GM12878 (cell line): Measurements from ENCODE around the gene RGL1. TPM values are rescaled to one million over a fixed set of nuclear protein-coding genes. Genes with fewer than 3 reads are reported as not detected.

ENCODE experiments used
- ATAC-seq: fragments of 200-7000 bp; cut with Tn5 transposase; 3 replicates; pipeline ENCODE4 v1.9.1; 2020; ENCODE audit warnings: mild to moderate bottlenecking, moderate library complexity
- BruUV-seq: library from RNA; stranded (reverse); fragments of 400-500 nt; replicated peaks from 2 replicates; lab custom pipeline; 2021; lab: Mats Ljungman, UMichigan
- CTCF ChIA-PET: fragments of 300-600 bp; sonication (Branson Sonifier 250); formaldehyde crosslinking; extraction: SDS; loops from one replicate; lab custom pipeline; 2021; ENCODE audit warnings: inconsistent platforms; lab: Yijun Ruan, JAX
- POLR2A ChIA-PET: fragments of 350-600 bp; formaldehyde crosslinking; extraction: SDS; loops from one replicate; lab custom pipeline; 2021; ENCODE audit warnings: inconsistent platforms; lab: Charles Lee
- RAD21 ChIA-PET: fragments of 300-600 bp; sonication (Branson Sonifier 250); formaldehyde crosslinking; loops from one replicate; lab custom pipeline; 2023; ENCODE audit warnings: antibody characterized with exemption; ENCODE audit not compliant: unreplicated experiment; lab: Charles Lee
- SMC1A ChIA-PET: fragments of 300-600 bp; sonication (Branson Sonifier 250); formaldehyde crosslinking; loops from one replicate; lab custom pipeline; 2023; ENCODE audit not compliant: unreplicated experiment, uncharacterized antibody; lab: Charles Lee
- DNase-seq: peaks from one replicate; pipeline ENCODE4 v3.0.0-alpha.2; 2011; ENCODE audit warnings: low read depth, low spot score
- FAIRE-seq: peaks from 3 replicates; lab custom pipeline; 2011; peaks lifted over from hg19 to GRCh38; lab: Jason Lieb, UNC
- H2AFZ ChIP-seq: 2 replicates; pipeline ENCODE4 v1.6.0; 2011; ENCODE audit warnings: low read depth, low read length, control low read depth; ENCODE audit not compliant: control insufficient read depth
- H3K27ac ChIP-seq: 2 replicates; pipeline ENCODE4 v1.5.1; 2011; ENCODE audit warnings: control low read depth; ENCODE audit not compliant: control insufficient read depth, insufficient read depth
- H3K27me3 ChIP-seq, 2 experiments: replicated peaks in 1 of 2; 2 replicates each; pipeline versions ENCODE4 v1.6.0 to v1.6.1; 2011; ENCODE audit warnings: low read length in 1 of 2; ENCODE audit not compliant: control insufficient read depth in 2 of 2, insufficient read depth in 2 of 2
- H3K36me3 ChIP-seq, 2 experiments: 2 replicates each; pipeline ENCODE4 v1.5.1; 2011; ENCODE audit warnings: low read length in 1 of 2; ENCODE audit not compliant: control insufficient read depth in 2 of 2, insufficient read depth in 2 of 2
- H3K4me1 ChIP-seq: 2 replicates; pipeline ENCODE4 v1.6.1; 2011; ENCODE audit warnings: mild to moderate bottlenecking, low read length, moderate library complexity, mixed read lengths; ENCODE audit not compliant: control insufficient read depth, insufficient read depth
- H3K4me2 ChIP-seq: 2 replicates; pipeline ENCODE4 v1.6.0; 2011; ENCODE audit warnings: control low read depth; ENCODE audit not compliant: control insufficient read depth, insufficient read depth
- H3K4me3 ChIP-seq: fragments of 200-600 bp; sonication (generic); 2 replicates; pipeline ENCODE4 v1.5.1; 2016
- H3K79me2 ChIP-seq: 2 replicates; pipeline ENCODE4 v1.6.0; 2011; ENCODE audit warnings: low read length; ENCODE audit not compliant: control insufficient read depth, insufficient read depth
- H3K9ac ChIP-seq: 2 replicates; pipeline ENCODE4 v1.8.0; 2011; ENCODE audit warnings: low read length, control low read depth, mixed read lengths; ENCODE audit not compliant: control insufficient read depth, insufficient read depth
- H3K9me3 ChIP-seq: replicated peaks from 3 replicates; pipeline ENCODE4 v1.5.1; 2011; ENCODE audit warnings: mild to moderate bottlenecking, low read length; ENCODE audit not compliant: control insufficient read depth, insufficient read depth
- H4K20me1 ChIP-seq: 2 replicates; pipeline ENCODE4 v1.6.0; 2011; ENCODE audit not compliant: control insufficient read depth, insufficient read depth
- ATF7 ChIP-seq: fragments of 450-650 bp; IDR thresholded peaks from 2 replicates; pipeline ENCODE4 v1.6.1; 2016; ENCODE audit warnings: low read depth, mild to moderate bottlenecking
- CHD4 ChIP-seq: fragments of 200-600 bp; sonication (generic); IDR thresholded peaks from 2 replicates; pipeline ENCODE4 v1.6.1; 2016; ENCODE audit warnings: mild to moderate bottlenecking
- FOS ChIP-seq: IDR thresholded peaks from 3 replicates; pipeline ENCODE4 v1.6.1; 2011; ENCODE audit warnings: borderline replicate concordance; ENCODE audit not compliant: insufficient read length; ENCODE audit errors: extremely low read depth
- MTA3 ChIP-seq: IDR thresholded peaks from 2 replicates; pipeline ENCODE4 v1.6.1; 2012; ENCODE audit warnings: low read length, inconsistent platforms, borderline replicate concordance
- NBN ChIP-seq: fragments of 450-650 bp; IDR thresholded peaks from 2 replicates; pipeline ENCODE4 v1.6.1; 2016
- NFXL1 ChIP-seq: fragments of 450-650 bp; IDR thresholded peaks from 2 replicates; pipeline ENCODE4 v1.6.1; 2017; ENCODE audit warnings: antibody characterized with exemption, mild to moderate bottlenecking, borderline replicate concordance
- RB1 ChIP-seq: fragments of 450-650 bp; formaldehyde crosslinking; IDR thresholded peaks from 2 replicates; pipeline ENCODE4 v1.6.1; 2017; ENCODE audit warnings: mild to moderate bottlenecking, borderline replicate concordance
- RBBP5 ChIP-seq: fragments of 200-600 bp; sonication (generic); conservative IDR thresholded peaks from 2 replicates; pipeline ENCODE4 v1.6.1; 2016
- RELA ChIP-seq: fragments of 450-650 bp; IDR thresholded peaks from 2 replicates; pipeline ENCODE4 v1.8.0; 2014; ENCODE audit warnings: borderline replicate concordance; ENCODE audit not compliant: partially characterized antibody
- SMAD5 ChIP-seq: IDR thresholded peaks from 2 replicates; pipeline ENCODE4 v1.6.1; 2016; ENCODE audit warnings: antibody characterized with exemption, low read depth
- SREBF1 ChIP-seq: IDR thresholded peaks from 2 replicates; pipeline ENCODE4 v1.6.1; 2012; ENCODE audit warnings: mild to moderate bottlenecking, low read length
- WGBS: methylation state at CpG from one replicate; pipeline ENCODE4 v1.1.6; 2016; ENCODE audit warnings: low lambda C conversion rate; ENCODE audit not compliant: insufficient replicate concordance, insufficient coverage; ENCODE audit errors: missing lambda C conversion rate; 5-methylcytosine and 5-hydroxymethylcytosine counted together
- in situ Hi-C: fragments of 300-500 bp; cut with MboI; formaldehyde crosslinking; loops from 9 replicates; pipeline ENCODE4 v1.14.3; 2018; ENCODE audit warnings: mixed read lengths
- intact Hi-C: fragments of 100-400 bp; cut with micrococcal nuclease; formaldehyde crosslinking; loops from one replicate; pipeline ENCODE4 v1.14.2; 2022; ENCODE audit not compliant: unreplicated experiment
- polyA plus RNA-seq, 11 experiments: library from polyadenylated mRNA; depleted of rRNA in 4 of 11; unstranded in 6 of 11; stranded (reverse) in 5 of 11; fragments of >200 nt; fragmentation: Nextera tagmentation in 4 of 11; fragmentation: Illumina TruSeq in 1 of 11; extraction: Ambion mirVana in 4 of 11; extraction: Trizol in 1 of 11; gene quantifications; 1 replicate in 1 of 11; 2 replicates in 10 of 11; pipeline versions ENCODE4 v1.2.1 to v1.2.3, GENCODE V29; 2011 to 2016; ENCODE audit warnings: inconsistent platforms in 2 of 11, missing spikeins in 2 of 11, low read depth in 1 of 11
- total RNA-seq, 4 experiments: library from RNA; depleted of rRNA in 3 of 4; stranded (reverse); fragments of >200 nt in 3 of 4; fragmentation: Illumina TruSeq in 1 of 4; extraction: Trizol in 1 of 4; gene quantifications; 2 replicates each; pipeline versions ENCODE4 v1.2.1 to v1.2.3, GENCODE V29; 2013 to 2021
- TF ChIP-seq, protein P1 (sequence below): fragments of 450-650 bp; conservative IDR thresholded peaks from 2 replicates; pipeline ENCODE4 v1.6.1; 2017; ENCODE audit warnings: mild to moderate bottlenecking, moderate library complexity
- TF ChIP-seq, protein P2 (sequence below): fragments of 150-350 bp; IDR thresholded peaks from 2 replicates; pipeline ENCODE4 v1.6.1; 2016; ENCODE audit warnings: low read depth, low read length
- TF ChIP-seq, protein P3 (sequence below): fragments of 450-650 bp; IDR thresholded peaks from 2 replicates; pipeline ENCODE4 v1.6.1; 2017; ENCODE audit warnings: low read depth, mild to moderate bottlenecking, moderate library complexity

The RGL1 gene
- total and polyA plus RNA-seq, 10 of the 15 experiments (the other 5 are each of a cell fraction or from before 2014, with no cell fraction given), result 8.1 to 25.0 (median 19.0) TPM

DNA sequence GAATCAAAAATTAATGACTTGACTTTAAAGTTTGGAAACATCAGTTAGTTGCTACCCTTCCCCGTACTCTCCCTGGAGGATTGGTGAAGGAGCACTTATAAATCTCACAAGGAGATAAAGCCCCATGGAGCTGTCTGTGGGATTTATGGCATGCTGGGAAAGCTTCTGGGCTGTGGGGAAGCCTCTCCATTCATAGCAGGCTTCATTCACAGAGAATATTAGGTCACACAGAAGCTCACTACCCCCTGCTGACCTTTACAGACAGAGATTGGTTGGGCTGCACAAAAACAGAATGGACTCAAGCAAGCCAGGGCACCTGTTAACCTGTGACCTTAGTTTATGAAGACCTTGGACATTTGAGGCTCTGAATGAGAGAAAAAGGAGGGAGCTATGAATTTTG lies 32.1 kb downstream of the RGL1 start:
- H4K20me1 ChIP-seq, result no peaks in the 10 kb centered on the region
- ChIA-PET POLR2A (no interaction called here), RAD21 (interaction anchor here (1.1 kb wide), 1 partner anchor 182 kb away, joined by 3 read pairs; no protein-coding TSS in a partner anchor), CTCF (no interaction called here), SMC1A (interaction anchor here (1.2 to 2.3 kb wide), 4 partner anchors 9 to 31 kb away, joined by 3 to 7 read pairs (median 4); no protein-coding TSS in a partner anchor)
- no peaks in the 10 kb centered on the region; the same call in 2 of the 3 replicates for H3K9me3 ChIP-seq
- BruUV-seq, result no TSS peak
- WGBS, result 95% methylated on average over 1 of the region's 1 CpG
- H3K4me1 ChIP-seq, result peaks cover 29% of the 10 kb centered on the region
- H3K79me2 ChIP-seq, result peaks cover 46% of the 10 kb centered on the region
- H3K27ac ChIP-seq, result no peak overlapping the region
- no peak overlapping the region for H3K9ac ChIP-seq
- no peak overlapping the region for H3K4me3 ChIP-seq
- DNase-seq (no peak), FAIRE-seq (no peak), ATAC-seq (no peak)
- intact Hi-C loops (no loop called here), in situ Hi-C loops (no loop called here)
- H3K27me3 ChIP-seq, result no peaks in the 10 kb centered on the region
- no peak overlapping the region for H3K4me2 ChIP-seq
- peaks cover 2 to 7% of the 10 kb centered on the region in 2 experiments; a peak in 3 of 4 replicates for H3K36me3 ChIP-seq
- TF ChIP-seq, protein P1, sequence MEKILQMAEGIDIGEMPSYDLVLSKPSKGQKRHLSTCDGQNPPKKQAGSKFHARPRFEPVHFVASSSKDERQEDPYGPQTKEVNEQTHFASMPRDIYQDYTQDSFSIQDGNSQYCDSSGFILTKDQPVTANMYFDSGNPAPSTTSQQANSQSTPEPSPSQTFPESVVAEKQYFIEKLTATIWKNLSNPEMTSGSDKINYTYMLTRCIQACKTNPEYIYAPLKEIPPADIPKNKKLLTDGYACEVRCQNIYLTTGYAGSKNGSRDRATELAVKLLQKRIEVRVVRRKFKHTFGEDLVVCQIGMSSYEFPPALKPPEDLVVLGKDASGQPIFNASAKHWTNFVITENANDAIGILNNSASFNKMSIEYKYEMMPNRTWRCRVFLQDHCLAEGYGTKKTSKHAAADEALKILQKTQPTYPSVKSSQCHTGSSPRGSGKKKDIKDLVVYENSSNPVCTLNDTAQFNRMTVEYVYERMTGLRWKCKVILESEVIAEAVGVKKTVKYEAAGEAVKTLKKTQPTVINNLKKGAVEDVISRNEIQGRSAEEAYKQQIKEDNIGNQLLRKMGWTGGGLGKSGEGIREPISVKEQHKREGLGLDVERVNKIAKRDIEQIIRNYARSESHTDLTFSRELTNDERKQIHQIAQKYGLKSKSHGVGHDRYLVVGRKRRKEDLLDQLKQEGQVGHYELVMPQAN, result no peak
- TF ChIP-seq ATF7 (no peak), NFXL1 (no peak), SREBF1 (no peak), RBBP5 (no peak), FOS (no peak), RELA (no peak), RB1 (no peak), SMAD5 (no peak), MTA3 (no peak), CHD4 (no peak), NBN (no peak)
- TF ChIP-seq, protein P2, sequence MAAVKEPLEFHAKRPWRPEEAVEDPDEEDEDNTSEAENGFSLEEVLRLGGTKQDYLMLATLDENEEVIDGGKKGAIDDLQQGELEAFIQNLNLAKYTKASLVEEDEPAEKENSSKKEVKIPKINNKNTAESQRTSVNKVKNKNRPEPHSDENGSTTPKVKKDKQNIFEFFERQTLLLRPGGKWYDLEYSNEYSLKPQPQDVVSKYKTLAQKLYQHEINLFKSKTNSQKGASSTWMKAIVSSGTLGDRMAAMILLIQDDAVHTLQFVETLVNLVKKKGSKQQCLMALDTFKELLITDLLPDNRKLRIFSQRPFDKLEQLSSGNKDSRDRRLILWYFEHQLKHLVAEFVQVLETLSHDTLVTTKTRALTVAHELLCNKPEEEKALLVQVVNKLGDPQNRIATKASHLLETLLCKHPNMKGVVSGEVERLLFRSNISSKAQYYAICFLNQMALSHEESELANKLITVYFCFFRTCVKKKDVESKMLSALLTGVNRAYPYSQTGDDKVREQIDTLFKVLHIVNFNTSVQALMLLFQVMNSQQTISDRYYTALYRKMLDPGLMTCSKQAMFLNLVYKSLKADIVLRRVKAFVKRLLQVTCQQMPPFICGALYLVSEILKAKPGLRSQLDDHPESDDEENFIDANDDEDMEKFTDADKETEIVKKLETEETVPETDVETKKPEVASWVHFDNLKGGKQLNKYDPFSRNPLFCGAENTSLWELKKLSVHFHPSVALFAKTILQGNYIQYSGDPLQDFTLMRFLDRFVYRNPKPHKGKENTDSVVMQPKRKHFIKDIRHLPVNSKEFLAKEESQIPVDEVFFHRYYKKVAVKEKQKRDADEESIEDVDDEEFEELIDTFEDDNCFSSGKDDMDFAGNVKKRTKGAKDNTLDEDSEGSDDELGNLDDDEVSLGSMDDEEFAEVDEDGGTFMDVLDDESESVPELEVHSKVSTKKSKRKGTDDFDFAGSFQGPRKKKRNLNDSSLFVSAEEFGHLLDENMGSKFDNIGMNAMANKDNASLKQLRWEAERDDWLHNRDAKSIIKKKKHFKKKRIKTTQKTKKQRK, result no peak
- TF ChIP-seq, protein P3, sequence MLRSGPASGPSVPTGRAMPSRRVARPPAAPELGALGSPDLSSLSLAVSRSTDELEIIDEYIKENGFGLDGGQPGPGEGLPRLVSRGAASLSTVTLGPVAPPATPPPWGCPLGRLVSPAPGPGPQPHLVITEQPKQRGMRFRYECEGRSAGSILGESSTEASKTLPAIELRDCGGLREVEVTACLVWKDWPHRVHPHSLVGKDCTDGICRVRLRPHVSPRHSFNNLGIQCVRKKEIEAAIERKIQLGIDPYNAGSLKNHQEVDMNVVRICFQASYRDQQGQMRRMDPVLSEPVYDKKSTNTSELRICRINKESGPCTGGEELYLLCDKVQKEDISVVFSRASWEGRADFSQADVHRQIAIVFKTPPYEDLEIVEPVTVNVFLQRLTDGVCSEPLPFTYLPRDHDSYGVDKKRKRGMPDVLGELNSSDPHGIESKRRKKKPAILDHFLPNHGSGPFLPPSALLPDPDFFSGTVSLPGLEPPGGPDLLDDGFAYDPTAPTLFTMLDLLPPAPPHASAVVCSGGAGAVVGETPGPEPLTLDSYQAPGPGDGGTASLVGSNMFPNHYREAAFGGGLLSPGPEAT, result no peak
- H2AFZ ChIP-seq, result no peak overlapping the region
